Caco-2 (cell line): ENCODE results near the gene NFATC2. TPM values are rescaled to one million over a fixed set of nuclear protein-coding genes. Genes with fewer than 3 reads are reported as not detected.

Experiments used
- BruUV-seq: library from RNA; stranded (reverse); fragments of 400-500 nt; replicated peaks from 2 replicates; lab custom pipeline; 2021; lab: Mats Ljungman, UMichigan
- CTCF ChIA-PET: fragments of 300-600 bp; sonication (Branson Sonifier 250); formaldehyde crosslinking; loops from one replicate; lab custom pipeline; 2022; ENCODE audit warnings: antibody characterized with exemption; lab: Charles Lee
- POLR2A ChIA-PET: fragments of 300-600 bp; sonication (Branson Sonifier 250); formaldehyde crosslinking; loops from one replicate; lab custom pipeline; 2022; ENCODE audit warnings: antibody characterized with exemption; lab: Charles Lee
- DNase-seq, 2 experiments: peaks; one replicate each; pipeline versions ENCODE4 v3.0.0 to v3.0.0-alpha.2; 2020 to 2022
- H3K27me3 ChIP-seq: replicated peaks from 2 replicates; pipeline ENCODE4 v1.6.0; 2011; ENCODE audit warnings: low read length; ENCODE audit not compliant: control insufficient read depth, insufficient read depth
- H3K36me3 ChIP-seq: 2 replicates; pipeline ENCODE4 v1.5.1; 2011; ENCODE audit warnings: low read length; ENCODE audit not compliant: control insufficient read depth, insufficient read depth
- H3K4me1 ChIP-seq: fragments of 250-450 bp; sonication (Bioruptor Pico); 2 replicates; pipeline ENCODE4 v1.5.1; 2020; ENCODE audit warnings: mild to moderate bottlenecking
- H3K4me3 ChIP-seq: 2 replicates; pipeline ENCODE4 v1.5.1; 2011; ENCODE audit warnings: low read depth, mild to moderate bottlenecking, control low read depth, low read length
- H3K9me3 ChIP-seq: fragments of 250-450 bp; sonication (Bioruptor Pico); 2 replicates; pipeline ENCODE4 v1.5.1; 2020; ENCODE audit warnings: mild to moderate bottlenecking, moderate library complexity
- H3K27ac Mint-ChIP-seq: one replicate; pipeline ENCODE4 v1.8.0; 2022; ENCODE audit warnings: mixed read lengths; ENCODE audit not compliant: unreplicated experiment
- H3K27me3 Mint-ChIP-seq: one replicate; pipeline ENCODE4 v1.8.0; 2022; ENCODE audit warnings: mixed read lengths; ENCODE audit not compliant: insufficient read depth, unreplicated experiment
- H3K36me3 Mint-ChIP-seq: one replicate; pipeline ENCODE4 v1.8.0; 2022; ENCODE audit warnings: mild to moderate bottlenecking, mixed read lengths; ENCODE audit not compliant: insufficient read depth, unreplicated experiment
- H3K4me1 Mint-ChIP-seq: one replicate; pipeline ENCODE4 v1.8.0; 2022; ENCODE audit warnings: low read depth, mixed read lengths; ENCODE audit not compliant: unreplicated experiment
- H3K4me3 Mint-ChIP-seq: one replicate; pipeline ENCODE4 v1.8.0; 2022; ENCODE audit warnings: mild to moderate bottlenecking, moderate library complexity, mixed read lengths; ENCODE audit not compliant: unreplicated experiment
- H3K9me3 Mint-ChIP-seq: one replicate; pipeline ENCODE4 v1.8.0; 2022; ENCODE audit warnings: mixed read lengths; ENCODE audit not compliant: unreplicated experiment
- CTCF ChIP-seq, 2 experiments: fragments of 200-600 bp in 1 of 2; IDR thresholded peaks; 1 replicate in 1 of 2; 2 replicates in 1 of 2; pipeline versions ENCODE4 v1.5.1 to v1.8.0; 2011 to 2022; ENCODE audit warnings: antibody characterized with exemption in 1 of 2, control low read depth in 1 of 2, inconsistent platforms in 1 of 2, low read depth in 1 of 2, low read length in 1 of 2, mild to moderate bottlenecking in 1 of 2, moderate library complexity in 1 of 2; ENCODE audit not compliant: insufficient read depth in 1 of 2, severe bottlenecking in 1 of 2, unreplicated experiment in 1 of 2
- intact Hi-C: fragments of 100-400 bp; cut with micrococcal nuclease; formaldehyde crosslinking; loops from one replicate; pipeline ENCODE4 v1.10.0; 2022; ENCODE audit not compliant: unreplicated experiment
- total RNA-seq: library from RNA; stranded (reverse); gene quantifications from 2 replicates; pipeline ENCODE4 v1.2.3, GENCODE V29; 2022

Gene NFATC2
- total RNA-seq, 1 experiment from 2014 or later, result 20.8 TPM

GRCh38 chr20:51451484-51451883 lies 91.0 kb downstream of the NFATC2 start:
- H3K4me1 ChIP-seq, result peaks cover 20% of the 10 kb centered on the region
- Mint-ChIP-seq H3K27ac (no peak overlapping the region), H3K27me3 (no peaks in the 10 kb centered on the region), H3K36me3 (peaks cover 19% of the 10 kb centered on the region), H3K9me3 (peaks cover 14% of the 10 kb centered on the region), H3K4me1 (peaks cover 22% of the 10 kb centered on the region), H3K4me3 (no peak overlapping the region)
- DNase-seq, result no peak
- H3K36me3 ChIP-seq, result peaks cover 7% of the 10 kb centered on the region
- H3K27me3 ChIP-seq, result no peaks in the 10 kb centered on the region
- TF ChIP-seq CTCF (IDR thresholded peaks at IDR 0.05; ENCODE audit: insufficient read depth in 1 of 2, low read depth in 1 of 2, low read length in 1 of 2, severe bottlenecking in 1 of 2, unreplicated experiment in 1 of 2), result no peak
- ChIA-PET POLR2A (no interaction called here), CTCF (no interaction called here)
- no peak overlapping the region for H3K4me3 ChIP-seq
- no TSS peak for BruUV-seq
- H3K9me3 ChIP-seq, result no peaks in the 10 kb centered on the region
- intact Hi-C loops, result no loop called here

- H3K36me3 ChIP-seq, result peaks cover 7% of the 10 kb centered on the region
- intact Hi-C loops, result no loop called here
- Mint-ChIP-seq H3K27ac (no peak overlapping the region), H3K27me3 (no peaks in the 10 kb centered on the region), H3K4me1 (peaks cover 26% of the 10 kb centered on the region), H3K4me3 (no peak overlapping the region), H3K9me3 (peaks cover 14% of the 10 kb centered on the region), H3K36me3 (peaks cover 20% of the 10 kb centered on the region)
- H3K4me3 ChIP-seq, result no peak overlapping the region
- H3K4me1 ChIP-seq, result peaks cover 24% of the 10 kb centered on the region
- no peaks in the 10 kb centered on the region for H3K9me3 ChIP-seq
- TF ChIP-seq CTCF (IDR thresholded peaks at IDR 0.05; ENCODE audit: insufficient read depth in 1 of 2, low read depth in 1 of 2, low read length in 1 of 2, severe bottlenecking in 1 of 2, unreplicated experiment in 1 of 2), result no peak
- H3K27me3 ChIP-seq, result no peaks in the 10 kb centered on the region
- ChIA-PET CTCF (interaction anchor here (0.7 kb wide), 1 partner anchor 143 kb away, joined by 4 read pairs; no protein-coding TSS in a partner anchor), POLR2A (no interaction called here)
- BruUV-seq, result no TSS peak
- no peak for DNase-seq
Observed at GRCh38 chr20:51450984-51451383, 91.5 kb downstream of the NFATC2 start.

- H3K9me3 Mint-ChIP-seq, result peaks cover 14% of the 10 kb centered on the region
- no peaks in the 10 kb centered on the region for H3K27me3 ChIP-seq
- CTCF ChIA-PET, result interaction anchor here (0.7 kb wide), 1 partner anchor 144 kb away, joined by 4 read pairs; no protein-coding TSS in a partner anchor
- DNase-seq, result no peak
- intact Hi-C loops, result no loop called here
- no peak overlapping the region for H3K4me3 ChIP-seq
- no peaks in the 10 kb centered on the region for H3K27me3 Mint-ChIP-seq
- POLR2A ChIA-PET, result no interaction called here
- no peak overlapping the region for H3K4me3 Mint-ChIP-seq
- no peak overlapping the region for H3K27ac Mint-ChIP-seq
- peaks cover 7% of the 10 kb centered on the region for H3K36me3 ChIP-seq
- H3K4me1 ChIP-seq, result peaks cover 24% of the 10 kb centered on the region
- TF ChIP-seq CTCF (IDR thresholded peaks at IDR 0.05; ENCODE audit: insufficient read depth in 1 of 2, low read depth in 1 of 2, low read length in 1 of 2, severe bottlenecking in 1 of 2, unreplicated experiment in 1 of 2), result no peak
- H3K9me3 ChIP-seq, result no peaks in the 10 kb centered on the region
- no TSS peak for BruUV-seq
- H3K36me3 Mint-ChIP-seq, result peaks cover 21% of the 10 kb centered on the region
- peaks cover 26% of the 10 kb centered on the region for H3K4me1 Mint-ChIP-seq
Observed at GRCh38 chr20:51450221-51450712, 92.3 kb downstream of the NFATC2 start.
